ENCODE results near the gene HNF1A. TPM values are rescaled to one million over a fixed set of nuclear protein-coding genes. Genes with fewer than 3 reads are reported as not detected.

The HNF1A gene
- total and polyA plus RNA-seq, 10 of the 15 experiments (the other 5 are each of a cell fraction or from before 2014, with no cell fraction given), result 0.10 TPM; not detected in 9

DNA sequence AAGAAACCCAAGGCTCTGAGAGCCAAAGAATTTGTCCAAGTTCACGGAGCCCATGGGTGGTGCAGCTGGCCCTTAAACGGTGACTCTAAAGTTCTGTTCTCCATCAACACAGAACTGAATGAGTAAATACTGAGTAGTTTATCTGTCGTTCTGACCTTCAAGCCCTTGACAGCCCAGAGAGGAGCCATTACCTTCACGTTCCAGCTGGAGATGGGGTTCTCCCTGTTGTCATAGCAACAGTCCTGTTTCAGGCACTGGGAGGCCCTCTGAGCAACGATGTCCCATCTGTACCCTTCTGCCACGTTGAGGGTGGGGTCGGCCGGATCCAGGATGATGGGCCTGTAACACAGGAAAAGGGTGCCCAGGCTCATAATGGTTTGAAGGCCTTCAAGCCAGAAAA is 45.5 kb downstream of the HNF1A start:
- no peak for DNase-seq (ENCODE audit: low read depth, low spot score)
- CTCF ChIA-PET, result no interaction called here
- no peaks in the 10 kb centered on the region for H3K4me1 ChIP-seq (ENCODE audit: control insufficient read depth, insufficient read depth, low read length)
- intact Hi-C loops (cut with micrococcal nuclease; ENCODE audit: unreplicated experiment), result no loop called here
- no peaks in the 10 kb centered on the region for H3K27me3 ChIP-seq (replicated peaks in 1 of 2; ENCODE audit: control insufficient read depth in 2 of 2, insufficient read depth in 2 of 2, low read length in 1 of 2)
- H3K9me3 ChIP-seq (replicated peaks; ENCODE audit: control insufficient read depth, insufficient read depth, low read length), result no peaks in the 10 kb centered on the region
- no peaks in the 10 kb centered on the region for H3K36me3 ChIP-seq (ENCODE audit: control insufficient read depth in 2 of 2, insufficient read depth in 2 of 2, low read length in 1 of 2)
- H3K4me2 ChIP-seq (ENCODE audit: control insufficient read depth, insufficient read depth), result no peak overlapping the region
- BruUV-seq (replicated peaks), result no TSS peak
- no peak for TF ChIP-seq STAT1 (conservative IDR thresholded peaks at IDR 0.05)
- no peak for ATAC-seq
- H3K4me3 ChIP-seq, result no peak overlapping the region
- no peak overlapping the region for H3K27ac ChIP-seq (ENCODE audit: control insufficient read depth, insufficient read depth)
- no peaks in the 10 kb centered on the region for H4K20me1 ChIP-seq (ENCODE audit: control insufficient read depth, insufficient read depth)
- RAD21 ChIA-PET (ENCODE audit: unreplicated experiment), result no interaction called here
- H3K79me2 ChIP-seq (ENCODE audit: control insufficient read depth, insufficient read depth, low read length), result no peaks in the 10 kb centered on the region
- POLR2A ChIA-PET, result no interaction called here
- SMC1A ChIA-PET (ENCODE audit: uncharacterized antibody, unreplicated experiment), result no interaction called here
- in situ Hi-C loops (cut with MboI), result no loop called here
- no peak for FAIRE-seq
- no peak overlapping the region for H2AFZ ChIP-seq (ENCODE audit: control insufficient read depth, low read depth, low read length)
- WGBS (ENCODE audit: insufficient coverage, insufficient replicate concordance, low lambda C conversion rate, missing lambda C conversion rate), result 75% methylated on average over 8 of the region's 8 CpGs
- no peak overlapping the region for H3K9ac ChIP-seq (ENCODE audit: control insufficient read depth, insufficient read depth, low read length)

DNA sequence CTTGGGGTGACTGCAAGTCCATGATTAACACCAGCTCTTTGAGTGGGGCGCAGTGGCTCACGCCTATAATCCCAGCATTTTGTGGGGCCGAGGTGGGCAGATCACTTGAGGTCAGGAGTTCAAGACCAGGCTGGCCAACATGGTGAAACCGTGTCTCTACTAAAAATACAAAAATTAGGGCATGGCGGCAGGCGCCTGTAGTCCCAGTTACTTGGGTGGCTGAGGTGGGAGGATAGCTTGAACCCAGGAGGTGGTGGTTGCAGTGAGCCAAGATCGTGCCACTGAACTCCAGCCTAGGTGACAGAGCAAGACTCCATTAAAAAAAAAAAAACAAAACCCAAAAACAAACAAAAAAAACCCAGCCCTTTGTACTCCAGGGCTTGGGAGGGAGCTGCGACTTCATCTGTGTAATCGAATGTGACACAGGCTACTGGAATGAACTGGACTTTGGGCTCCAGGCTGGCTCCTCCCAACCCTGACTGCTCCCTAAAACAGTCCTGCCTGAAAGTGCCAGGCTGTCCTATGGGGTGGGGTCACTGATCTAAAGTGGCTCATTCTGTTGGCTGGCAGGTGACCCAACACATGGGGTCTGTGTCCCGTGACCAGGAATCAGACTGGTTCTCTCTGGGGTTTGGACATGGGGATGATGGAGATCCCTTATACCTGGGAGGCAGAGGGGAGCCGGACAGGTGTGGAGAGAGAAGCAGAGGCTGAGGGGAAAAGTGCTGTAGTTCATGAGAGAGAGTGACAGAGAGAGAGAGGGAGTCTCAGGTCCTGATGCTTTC is 47.3 kb downstream of the HNF1A start:
- Histone ChIP-seq H3K4me2 (ENCODE audit: control insufficient read depth, insufficient read depth) (no peak overlapping the region), H3K4me3 (no peak overlapping the region), H3K27me3 (replicated peaks in 1 of 2; ENCODE audit: control insufficient read depth in 2 of 2, insufficient read depth in 2 of 2, low read length in 1 of 2) (no peaks in the 10 kb centered on the region), H3K4me1 (ENCODE audit: control insufficient read depth, insufficient read depth, low read length) (no peaks in the 10 kb centered on the region), H3K79me2 (ENCODE audit: control insufficient read depth, insufficient read depth, low read length) (no peaks in the 10 kb centered on the region), H3K36me3 (ENCODE audit: control insufficient read depth in 2 of 2, insufficient read depth in 2 of 2, low read length in 1 of 2) (no peaks in the 10 kb centered on the region), H3K27ac (ENCODE audit: control insufficient read depth, insufficient read depth) (no peak overlapping the region), H3K9me3 (replicated peaks; ENCODE audit: control insufficient read depth, insufficient read depth, low read length) (no peaks in the 10 kb centered on the region), H3K9ac (ENCODE audit: control insufficient read depth, insufficient read depth, low read length) (no peak overlapping the region), H4K20me1 (ENCODE audit: control insufficient read depth, insufficient read depth) (no peaks in the 10 kb centered on the region), H2AFZ (ENCODE audit: control insufficient read depth, low read depth, low read length) (no peak overlapping the region)
- ChIA-PET RAD21 (ENCODE audit: unreplicated experiment) (no interaction called here), SMC1A (ENCODE audit: uncharacterized antibody, unreplicated experiment) (no interaction called here), CTCF (interaction anchor here (1.0 kb wide), 1 partner anchor 35 kb away, joined by 3 read pairs; no protein-coding TSS in a partner anchor), POLR2A (interaction anchor here (0.6 kb wide), 2 partner anchors 36 to 634 kb away, joined by 3 to 5 read pairs; no protein-coding TSS in a partner anchor)
- 73% methylated on average over 11 of the region's 11 CpGs for WGBS (ENCODE audit: insufficient coverage, insufficient replicate concordance, low lambda C conversion rate, missing lambda C conversion rate)
- no peak for DNase-seq (ENCODE audit: low read depth, low spot score)
- in situ Hi-C loops (cut with MboI) (no loop called here), intact Hi-C loops (cut with micrococcal nuclease; ENCODE audit: unreplicated experiment) (no loop called here)
- no peak for TF ChIP-seq POLR2AphosphoS5 (IDR thresholded peaks at IDR 0.05; ENCODE audit: low read length)
- no peak for TF ChIP-seq POU2F2 (IDR thresholded peaks at IDR 0.05; ENCODE audit: borderline replicate concordance, low read depth, low read length)
- TF ChIP-seq MYC (IDR thresholded peaks at IDR 0.05; ENCODE audit: insufficient read depth, insufficient read length, insufficient replicate concordance, low read length, severe bottlenecking), result no peak
- TF ChIP-seq SMAD5 (IDR thresholded peaks at IDR 0.05; ENCODE audit: low read depth), result no peak
- TF ChIP-seq, protein P1, sequence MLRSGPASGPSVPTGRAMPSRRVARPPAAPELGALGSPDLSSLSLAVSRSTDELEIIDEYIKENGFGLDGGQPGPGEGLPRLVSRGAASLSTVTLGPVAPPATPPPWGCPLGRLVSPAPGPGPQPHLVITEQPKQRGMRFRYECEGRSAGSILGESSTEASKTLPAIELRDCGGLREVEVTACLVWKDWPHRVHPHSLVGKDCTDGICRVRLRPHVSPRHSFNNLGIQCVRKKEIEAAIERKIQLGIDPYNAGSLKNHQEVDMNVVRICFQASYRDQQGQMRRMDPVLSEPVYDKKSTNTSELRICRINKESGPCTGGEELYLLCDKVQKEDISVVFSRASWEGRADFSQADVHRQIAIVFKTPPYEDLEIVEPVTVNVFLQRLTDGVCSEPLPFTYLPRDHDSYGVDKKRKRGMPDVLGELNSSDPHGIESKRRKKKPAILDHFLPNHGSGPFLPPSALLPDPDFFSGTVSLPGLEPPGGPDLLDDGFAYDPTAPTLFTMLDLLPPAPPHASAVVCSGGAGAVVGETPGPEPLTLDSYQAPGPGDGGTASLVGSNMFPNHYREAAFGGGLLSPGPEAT (IDR thresholded peaks at IDR 0.05; ENCODE audit: low read depth), result no peak
- TF ChIP-seq YY1 (IDR thresholded peaks at IDR 0.05; ENCODE audit: low read depth, low read length), result no peak
- TF ChIP-seq PAX8 (IDR thresholded peaks at IDR 0.05), result no peak
- TF ChIP-seq ASH2L (IDR thresholded peaks at IDR 0.05; ENCODE audit: borderline replicate concordance, low read depth), result no peak
- no peak for TF ChIP-seq BRCA1 (IDR thresholded peaks at IDR 0.05; ENCODE audit: low read depth, low read length)
- TF ChIP-seq NFIC (IDR thresholded peaks at IDR 0.05; ENCODE audit: low read depth, low read length), result no peak
- no peak for TF ChIP-seq SMAD1 (IDR thresholded peaks at IDR 0.05; ENCODE audit: low read depth, partially characterized antibody)
- no peak for ATAC-seq
- FAIRE-seq, result no peak
- BruUV-seq (replicated peaks), result no TSS peak

All from GM12878 (cell line).